ENCODE results near the gene TNXB. TPM values are rescaled to one million over a fixed set of nuclear protein-coding genes. Genes with fewer than 3 reads are reported as not detected.

The TNXB gene
- total and polyA plus RNA-seq, 2 of the 4 experiments (the other 2 are of a cell fraction) = 0.05 TPM; not detected in 1

DNA sequence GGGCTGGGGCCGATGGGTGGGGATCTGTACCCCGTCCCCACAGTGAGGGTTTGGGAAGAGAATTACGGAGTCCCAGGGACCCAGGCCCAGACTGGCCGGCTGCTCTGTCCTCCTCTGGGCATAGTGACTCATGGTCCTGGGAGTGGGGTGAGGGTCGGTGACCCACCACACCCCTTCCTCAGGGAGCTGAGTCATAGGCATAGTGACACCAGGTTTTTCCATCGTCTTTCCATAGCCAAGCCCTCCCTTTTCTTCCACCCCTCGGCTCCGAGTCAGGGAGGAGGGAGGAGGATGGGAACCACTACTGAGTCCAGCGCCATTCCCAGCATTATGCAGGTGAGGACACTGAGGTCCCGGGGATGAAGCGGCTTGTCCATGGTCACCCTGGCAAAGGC, 62.1 kb downstream of the TNXB start:
- H4K20me1 ChIP-seq (ENCODE audit: insufficient read depth, low read length) = no peaks in the 10 kb centered on the region
- DNase-seq (peak; percentile 24), ATAC-seq (ENCODE audit: low read depth) (peak; percentile 25)
- no peaks in the 10 kb centered on the region for H3K36me3 ChIP-seq (ENCODE audit: control insufficient read depth, insufficient read depth, low read length)
- H4K91ac ChIP-seq (ENCODE audit: insufficient read depth, low read depth, low read length) = peak overlapping the region; percentile 2; the same call in 1 of the 2 replicates
- no peaks in the 10 kb centered on the region for H3K79me1 ChIP-seq (ENCODE audit: low read depth in 1 of 2, low read length in 2 of 2)
- peaks cover 16% of the 10 kb centered on the region for H3K27me3 ChIP-seq (ENCODE audit: control insufficient read depth, insufficient read depth, low read length)
- peaks cover 7% of the 10 kb centered on the region; the same call in 1 of the 2 replicates for H3K9me1 ChIP-seq (ENCODE audit: insufficient read depth, low read length)
- H3K4me1 ChIP-seq (ENCODE audit: control insufficient read depth, insufficient read depth, low read length) = peaks cover 16% of the 10 kb centered on the region; the same call in 1 of the 2 replicates
- no peak overlapping the region for H4K8ac ChIP-seq (ENCODE audit: low read depth in 2 of 2, low read length in 2 of 2)
- H2AK5ac ChIP-seq (ENCODE audit: low read depth, low read length) = peak overlapping the region; percentile 70
- intact Hi-C loops (cut with micrococcal nuclease) = loop anchor here (10.0 kb wide), 1 partner anchor 108 kb away; the partner anchor contains the start of genes PPT2 and PRRT1
- H2BK20ac ChIP-seq (ENCODE audit: low read depth, low read length) = peak overlapping the region; percentile 69; the same call in 1 of the 2 replicates
- no TSS peak for BruUV-seq (replicated peaks)
- no peak overlapping the region for H3K18ac ChIP-seq (ENCODE audit: low read depth, low read length)
- H2BK5ac ChIP-seq (ENCODE audit: low read depth, low read length, poor library complexity, severe bottlenecking) = no peak overlapping the region
- peak overlapping the region; percentile 39; the same call in 1 of the 2 replicates for H3K14ac ChIP-seq (replicated peaks; ENCODE audit: low read depth, low read length)
- no peak overlapping the region for H3K4me2 ChIP-seq (ENCODE audit: low read depth, low read length)
- H3K9me3 ChIP-seq (ENCODE audit: control insufficient read depth, insufficient read depth, low read length) = no peaks in the 10 kb centered on the region
- CTCF ChIA-PET = interaction anchor here (1.5 kb wide), 1 partner anchor 36 kb away, joined by 3 read pairs; no protein-coding TSS in a partner anchor
- no peak overlapping the region for H2BK15ac ChIP-seq (ENCODE audit: low read depth, low read length)
- no CpG with 5 or more reads among the region's 11 CpGs for WGBS, 2 experiments (ENCODE audit: extremely low coverage in 2 of 2, insufficient read length in 1 of 2)
- peak overlapping the region; percentile 69 for H2AK9ac ChIP-seq (replicated peaks; ENCODE audit: low read depth, low read length, poor library complexity)
- peak overlapping the region; percentile 59 for H2AFZ ChIP-seq (replicated peaks; ENCODE audit: low read length, poor library complexity)
- H3K27ac ChIP-seq (ENCODE audit: insufficient read depth, low read length) = no peak overlapping the region
- in situ Hi-C loops (cut with MboI; ENCODE audit: low sequenced_read_pairs) = no loop called here
- no peak overlapping the region for H3K4me3 ChIP-seq (ENCODE audit: insufficient read depth, low read depth, low read length)
- no peak overlapping the region for H4K5ac ChIP-seq (ENCODE audit: low read depth, low read length)
- TF ChIP-seq MAFK (IDR thresholded peaks at IDR 0.05; ENCODE audit: low read depth, low read length) = no peak
- TF ChIP-seq FOS (IDR thresholded peaks at IDR 0.05; ENCODE audit: low read depth, low read length) = peak; percentile 64
- no peak overlapping the region for H3K9ac ChIP-seq (ENCODE audit: low read depth, low read length)
- POLR2A ChIA-PET (ENCODE audit: unreplicated experiment) = no interaction called here
- H2BK120ac ChIP-seq (ENCODE audit: low read depth, low read length) = 0 out of 2 replicates have a peak overlapping the region, but pooled peaks have one; percentile 3
- no peak overlapping the region for H3K56ac ChIP-seq (ENCODE audit: extremely low read depth, insufficient read depth, low read length)
- H3K23ac ChIP-seq (ENCODE audit: low read depth, low read length) = no peak overlapping the region
- H3K4ac ChIP-seq (ENCODE audit: low read depth, low read length) = peak overlapping the region; percentile 32; the same call in 1 of the 2 replicates
- dilution Hi-C loops (cut with HindIII; ENCODE audit: low sequenced_read_pairs, unreplicated experiment) = no loop called here
